GM18520 (cell line): ENCODE results near the gene SF1.

Experiments
- ATAC-seq: cut with Tn5 transposase; IDR thresholded peaks from one replicate; pipeline ENCODE4 v1.9.1; 2021; ENCODE audit not compliant: unreplicated experiment

Gene SF1

DNA sequence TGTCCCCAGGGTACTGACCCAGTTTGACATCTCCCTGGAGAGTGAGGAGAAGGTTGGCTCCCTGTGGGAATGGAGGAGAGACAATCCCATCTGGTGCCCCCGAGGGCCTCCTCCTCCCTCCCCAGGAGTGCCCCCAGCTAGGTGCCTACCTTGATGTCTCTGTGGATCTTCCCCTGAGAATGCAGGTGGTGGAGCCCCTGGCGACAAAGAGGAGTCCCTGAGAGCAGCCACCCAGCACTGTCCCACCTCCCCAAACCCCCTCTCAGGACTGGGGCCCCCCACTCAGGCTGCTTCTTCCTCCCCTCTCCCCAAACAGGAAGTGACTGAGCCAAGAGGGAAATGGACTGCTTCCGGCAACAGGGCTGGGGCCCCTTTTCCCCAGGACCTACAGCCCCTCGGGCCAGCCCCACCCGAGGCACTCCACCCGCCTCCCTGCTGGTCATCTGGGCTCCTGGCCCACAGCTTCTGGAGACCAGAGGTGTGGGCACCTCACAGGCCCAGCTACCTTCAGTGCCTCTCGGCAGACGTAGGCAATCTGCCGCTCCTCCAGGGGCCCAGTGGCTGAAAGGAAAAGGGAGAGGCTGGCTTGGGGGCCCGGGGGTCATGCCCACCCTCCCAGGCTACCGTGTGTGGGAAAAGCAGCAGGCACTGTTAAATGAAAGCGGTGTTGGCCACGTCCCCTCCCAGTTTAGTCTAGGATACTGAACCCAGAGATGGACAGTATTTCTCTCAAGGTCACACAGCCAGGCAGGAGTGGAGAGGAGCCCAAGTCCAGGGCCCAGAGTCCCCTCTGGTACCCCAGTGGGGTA lies 23.4 kb upstream of the SF1 start:
- no peak for ATAC-seq

DNA sequence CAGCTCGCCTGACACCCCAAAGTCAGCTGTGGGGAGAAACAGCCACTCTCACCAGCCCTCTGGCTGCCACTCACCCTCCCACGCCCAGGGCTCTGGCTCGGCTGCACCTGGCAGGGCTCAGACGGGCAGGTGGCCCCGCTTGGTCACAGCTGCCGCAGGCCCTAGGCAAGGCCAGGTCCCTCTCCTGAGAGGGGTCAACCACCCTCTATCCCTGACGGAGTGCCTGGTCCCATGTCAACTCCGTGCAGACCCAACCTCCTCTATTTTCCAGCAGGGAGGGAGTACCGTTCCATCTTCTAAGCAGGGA lies 22.8 kb upstream of the SF1 start:
- no peak for ATAC-seq

DNA sequence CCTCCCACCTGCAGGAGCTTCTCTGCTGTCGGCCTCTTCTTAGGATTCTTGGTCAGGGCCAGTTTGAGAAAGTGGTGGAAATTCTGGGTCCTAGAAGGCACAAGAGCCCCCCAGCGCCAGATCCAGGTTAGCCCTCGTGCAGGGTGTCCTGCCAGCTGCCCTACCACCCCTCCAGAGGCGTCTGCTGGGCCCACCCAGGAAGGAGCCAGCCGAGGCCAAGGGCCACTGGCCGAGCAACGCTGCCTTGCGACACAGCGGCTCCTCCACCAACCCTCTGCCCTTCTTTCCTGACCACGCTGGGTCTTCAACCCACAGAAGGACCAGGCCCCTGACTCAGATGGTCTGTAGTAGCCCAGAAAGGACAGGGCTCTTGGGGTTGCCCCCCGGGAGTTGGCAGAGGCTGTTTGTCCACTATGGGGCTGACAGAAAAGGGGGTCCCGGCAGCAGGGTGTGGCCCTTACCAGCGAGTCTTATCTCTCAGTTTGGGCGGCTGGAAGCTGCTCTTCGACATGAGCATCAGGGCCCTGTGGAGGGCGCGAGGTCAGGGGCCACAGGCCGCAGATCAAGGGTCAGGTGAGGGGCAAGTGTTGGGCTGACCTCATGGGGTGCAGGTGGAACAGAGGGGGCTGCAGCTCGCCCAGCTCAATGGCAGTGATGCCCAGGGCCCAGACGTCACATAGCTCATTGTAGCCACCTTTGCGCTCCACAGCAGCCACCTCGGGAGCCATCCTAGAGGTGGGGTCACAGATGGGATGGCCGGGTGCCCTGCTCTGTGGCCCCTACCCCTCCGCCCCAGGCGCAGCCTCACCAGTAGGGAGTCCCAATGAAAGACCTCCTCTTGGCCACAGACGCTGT lies 22.2 kb upstream of the SF1 start:
- no peak for ATAC-seq

DNA sequence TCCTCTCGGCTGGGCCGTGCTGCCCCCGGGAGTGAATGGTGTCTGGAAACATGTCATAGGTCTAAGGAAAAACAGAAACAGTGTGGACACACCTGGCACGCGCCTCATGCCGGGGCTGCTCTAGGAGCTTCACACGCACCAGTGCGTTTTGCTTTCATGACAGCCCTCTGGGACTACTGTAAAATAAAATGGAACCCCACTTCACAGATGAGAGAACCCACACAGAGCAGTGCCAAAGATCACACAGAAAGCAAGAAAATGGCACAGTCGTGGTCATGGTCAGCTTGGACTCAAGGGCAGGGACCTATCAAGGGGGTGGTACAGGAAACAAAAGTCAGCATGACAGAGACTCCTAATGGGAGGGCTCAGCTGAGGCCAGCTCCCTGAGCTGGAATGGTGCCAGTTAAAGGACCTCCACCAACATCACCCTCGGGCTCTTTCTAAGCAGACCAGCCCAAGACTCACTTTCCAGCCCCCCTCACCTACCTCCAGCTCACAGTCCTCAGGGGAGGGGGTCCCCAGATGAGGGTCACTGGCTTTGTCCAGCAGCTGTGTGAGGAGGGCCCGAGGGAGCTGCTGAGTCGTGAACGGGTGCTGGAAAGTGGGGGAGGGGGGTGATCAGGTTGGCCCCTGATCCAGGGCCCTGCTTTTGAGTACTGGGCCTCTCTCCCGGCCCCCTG lies 21.4 kb upstream of the SF1 start:
- ATAC-seq: no peak

DNA sequence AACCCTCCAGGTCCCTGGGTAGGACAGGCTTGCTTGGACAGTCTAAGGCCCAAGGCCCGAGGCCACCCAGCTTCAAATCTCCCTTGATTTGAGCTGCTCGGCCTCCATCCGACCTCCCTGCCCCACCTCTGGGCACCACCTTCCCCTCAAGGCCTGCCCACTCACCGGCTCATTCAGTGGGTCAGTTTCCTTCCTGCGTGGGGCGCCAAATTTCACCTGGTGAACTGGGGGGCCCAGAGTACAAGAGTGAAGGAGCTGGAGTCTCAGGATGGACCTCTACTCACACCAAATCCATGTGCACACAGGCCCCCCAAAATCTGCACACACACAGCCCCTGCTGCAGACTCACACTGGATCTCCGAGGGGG lies 20.9 kb upstream of the SF1 start:
- no peak for ATAC-seq

DNA sequence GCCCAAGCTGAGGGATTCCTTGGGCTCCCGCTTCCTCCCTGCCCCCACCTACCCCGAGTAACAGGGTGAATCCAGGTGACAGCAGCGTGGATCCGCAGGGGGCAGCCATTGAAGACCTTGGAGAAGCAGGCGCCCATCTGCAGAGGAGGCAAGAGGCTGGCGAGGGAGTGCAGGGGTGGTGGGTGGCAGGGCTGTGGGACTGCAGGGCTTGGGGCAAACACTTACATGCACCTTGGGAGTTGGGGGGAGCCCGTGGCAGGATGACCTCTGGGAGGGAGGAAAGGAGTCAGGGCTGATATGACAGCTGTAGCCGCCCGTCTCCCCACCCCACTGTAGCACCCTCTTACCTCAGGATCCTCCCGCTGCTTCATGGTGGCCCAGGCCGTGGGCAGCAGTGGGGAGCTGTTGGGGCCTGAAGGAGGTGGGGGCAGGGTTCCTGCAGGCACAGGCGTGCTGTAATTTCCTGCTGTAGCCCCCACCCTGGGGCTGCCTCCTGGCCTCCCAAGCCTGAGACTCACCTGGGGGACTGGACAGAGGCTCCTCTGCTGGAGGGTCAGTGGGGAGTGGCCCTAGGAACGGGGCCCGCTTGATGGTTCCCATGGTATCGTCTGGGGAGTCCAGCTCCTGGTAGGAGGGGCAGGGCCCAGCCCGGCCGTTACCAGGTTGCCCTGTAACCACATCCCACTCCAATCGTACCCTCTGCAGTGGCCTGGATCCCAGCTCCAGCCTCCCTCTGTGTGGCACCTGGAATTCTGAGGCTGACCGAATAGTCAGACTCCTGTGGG lies 18.6 kb upstream of the SF1 start:
- no peak for ATAC-seq

DNA sequence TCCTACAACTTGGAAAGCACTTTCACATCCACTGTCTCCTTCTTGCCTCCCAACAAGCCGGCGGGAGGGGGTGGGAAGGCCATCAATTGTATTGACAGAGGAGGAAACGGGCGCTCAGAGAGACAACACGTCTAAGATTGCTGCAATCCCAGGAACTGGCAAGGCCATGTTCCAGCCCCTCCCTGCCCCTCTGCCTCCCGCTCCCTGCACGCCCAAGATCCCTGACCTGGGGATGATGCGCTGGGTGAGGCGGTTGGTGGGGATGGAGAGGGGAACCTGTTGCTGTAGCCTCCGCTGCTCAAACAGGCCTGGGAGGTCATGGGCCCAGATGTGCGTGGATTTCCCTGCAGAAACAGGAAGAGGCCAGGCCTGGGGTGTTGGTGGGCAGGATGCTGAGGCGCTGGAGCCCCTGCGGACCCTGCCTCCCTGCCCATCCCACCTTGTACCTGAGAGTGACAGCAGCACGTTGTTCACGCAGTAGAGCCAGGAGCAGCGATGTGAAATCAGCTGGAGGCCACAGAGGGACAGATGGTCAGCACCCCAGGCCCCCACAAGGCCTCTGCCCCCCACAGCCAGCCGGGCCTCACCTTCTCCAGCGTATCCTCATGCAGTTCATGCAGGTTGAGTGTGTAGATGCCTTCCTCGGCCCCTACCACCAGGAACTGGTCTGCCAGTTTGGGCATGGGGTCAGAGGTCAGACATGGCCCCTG lies 17.9 kb upstream of the SF1 start:
- no peak for ATAC-seq

DNA sequence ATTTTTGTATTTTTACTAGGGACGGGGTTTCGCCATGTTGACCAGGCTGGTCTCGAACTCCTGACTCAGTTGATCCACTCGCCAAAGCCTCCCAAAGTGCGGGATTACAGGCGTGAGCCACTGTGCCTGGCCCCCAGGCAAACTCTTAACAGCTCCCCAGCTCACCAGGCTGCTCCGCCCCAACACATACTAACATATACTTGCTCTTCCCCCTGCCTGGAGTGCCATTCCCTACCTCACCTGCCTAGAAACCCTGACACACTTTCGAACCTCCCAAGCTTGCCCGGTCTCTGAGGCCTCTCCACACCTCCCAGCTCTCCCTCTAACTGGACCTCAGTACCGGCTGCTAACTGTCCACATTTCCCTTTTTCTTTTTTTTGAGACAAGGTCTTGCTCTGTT lies 16.2 kb upstream of the SF1 start:
- ATAC-seq: no peak

DNA sequence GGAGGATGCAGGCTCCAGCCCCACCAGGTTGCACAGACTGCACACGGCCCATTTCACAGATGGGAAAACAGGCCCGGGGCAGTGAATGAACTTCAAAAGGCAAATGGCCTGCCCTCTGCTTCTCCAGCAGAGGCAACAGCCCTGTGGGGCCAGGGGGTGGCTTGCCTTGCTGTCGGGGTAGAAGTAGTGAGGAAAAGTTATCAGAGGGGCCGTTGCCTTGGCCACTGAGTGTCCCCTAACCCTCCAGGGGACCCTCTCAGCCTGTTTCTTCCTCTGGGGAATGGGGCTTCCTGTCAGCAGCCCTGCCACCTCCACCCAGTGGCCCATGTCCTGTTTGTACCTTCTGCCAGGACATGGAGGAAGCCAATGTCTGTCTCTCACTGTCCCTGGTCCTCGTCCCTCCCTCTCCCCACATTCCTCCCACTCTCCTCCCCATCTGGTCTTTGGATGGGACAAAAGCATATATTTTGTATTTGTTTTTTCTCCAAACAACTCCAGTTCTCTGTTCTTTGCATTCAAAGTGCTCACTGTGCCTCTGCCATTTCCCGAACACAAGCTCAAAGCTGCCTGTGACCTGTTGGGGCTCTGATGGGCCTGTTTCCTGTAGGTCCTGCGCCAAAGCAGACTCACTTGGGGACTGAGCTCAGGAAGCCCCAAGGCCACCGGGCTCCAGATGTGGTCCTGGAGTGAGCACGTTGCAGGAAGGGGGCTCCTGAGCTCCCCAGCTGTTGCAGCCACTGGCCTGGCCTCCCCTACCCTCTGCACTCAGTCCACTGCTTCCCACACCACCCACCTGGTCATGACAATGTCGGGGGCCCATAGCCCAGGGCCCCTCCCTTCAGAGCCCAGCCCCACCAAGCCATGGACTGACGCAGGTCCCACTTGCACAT lies 15.2 kb upstream of the SF1 start:
- ATAC-seq: no peak

DNA sequence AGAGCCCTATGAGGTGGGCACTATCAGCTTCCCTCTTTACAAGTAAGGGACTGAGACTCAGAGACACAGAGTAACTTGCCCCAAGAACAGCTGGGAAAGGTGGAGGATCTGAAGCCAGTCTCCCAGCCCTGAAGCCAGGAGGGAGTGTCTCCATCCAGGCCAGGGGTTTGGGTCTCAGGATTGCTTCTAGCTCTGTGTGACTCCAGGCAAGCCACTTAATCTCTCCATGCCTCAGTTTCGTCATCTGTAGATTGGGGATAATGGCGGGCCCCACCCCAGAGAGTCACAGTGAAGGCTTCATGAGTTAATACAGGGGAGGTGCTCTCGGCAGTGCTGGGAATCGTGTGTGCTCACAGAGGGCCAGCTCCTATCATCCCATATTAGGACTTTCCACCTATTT lies 14.1 kb upstream of the SF1 start:
- ATAC-seq: no peak

DNA sequence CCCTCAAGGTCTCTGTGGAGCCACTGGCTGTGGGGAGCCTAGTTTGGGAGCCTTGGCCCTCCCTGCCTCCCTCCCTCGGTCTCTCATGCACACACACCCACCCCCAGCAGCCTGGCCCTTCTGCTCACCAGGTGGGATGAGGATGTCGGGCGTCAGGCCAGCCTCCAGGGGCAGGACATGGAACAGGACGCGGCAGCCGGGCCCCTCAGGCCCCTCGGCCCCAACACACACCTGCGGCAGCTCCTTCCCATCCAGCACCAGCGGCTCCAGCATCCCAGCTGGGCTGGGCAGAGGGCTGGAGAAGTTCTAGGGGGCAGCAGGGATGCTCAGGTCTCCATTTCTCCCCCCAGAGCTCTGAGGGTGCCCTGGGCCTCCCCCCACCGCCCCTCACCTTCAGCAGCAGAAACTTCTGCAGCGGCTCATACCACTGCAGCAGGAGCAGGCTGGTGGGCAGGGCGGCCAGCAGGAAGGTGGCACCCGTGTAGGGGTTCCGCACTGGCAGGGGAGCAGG lies 13.5 kb upstream of the SF1 start:
- no peak for ATAC-seq

DNA sequence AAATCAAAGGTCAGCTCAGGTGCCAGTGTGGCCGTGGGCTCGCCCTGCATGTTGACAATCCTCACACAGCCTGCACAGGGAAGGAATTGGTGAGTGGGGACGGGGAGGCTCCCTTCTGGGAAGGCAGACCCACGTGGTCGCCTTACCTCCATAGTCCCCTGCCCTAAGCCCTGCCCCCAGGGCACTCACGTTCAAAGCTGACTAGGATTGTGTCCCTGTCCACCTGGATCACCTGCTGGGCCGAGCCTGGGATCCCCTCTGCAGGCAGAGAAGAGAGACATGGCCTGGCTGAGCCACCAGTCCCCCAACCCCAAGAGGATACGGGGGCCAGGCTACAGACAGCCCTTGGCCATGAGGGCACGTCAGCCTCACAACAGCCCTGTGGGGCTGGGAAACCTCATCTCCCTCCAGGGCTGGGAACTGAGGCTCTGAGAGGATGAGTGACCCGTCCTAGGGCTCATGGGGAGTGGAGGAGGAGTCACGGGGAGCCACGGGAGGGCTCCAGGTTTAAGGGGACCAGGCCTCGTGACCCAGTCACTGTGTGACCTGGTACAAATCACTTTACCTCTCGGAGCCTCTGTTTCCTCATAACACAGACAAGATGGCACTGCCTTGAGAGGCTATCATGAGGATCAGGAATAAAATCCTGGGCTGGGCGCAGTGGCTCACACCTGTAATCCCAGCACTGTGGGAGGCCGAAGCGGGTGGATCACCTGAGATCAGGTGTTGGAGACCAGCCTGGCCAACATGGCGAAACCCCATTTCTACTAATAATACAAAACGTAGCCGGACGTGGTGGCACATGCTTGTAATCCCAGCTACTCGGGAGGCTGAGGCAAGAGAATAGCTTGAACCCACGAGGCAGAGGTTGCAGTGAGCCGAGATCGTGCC lies 12.1 kb upstream of the SF1 start:
- no peak for ATAC-seq

DNA sequence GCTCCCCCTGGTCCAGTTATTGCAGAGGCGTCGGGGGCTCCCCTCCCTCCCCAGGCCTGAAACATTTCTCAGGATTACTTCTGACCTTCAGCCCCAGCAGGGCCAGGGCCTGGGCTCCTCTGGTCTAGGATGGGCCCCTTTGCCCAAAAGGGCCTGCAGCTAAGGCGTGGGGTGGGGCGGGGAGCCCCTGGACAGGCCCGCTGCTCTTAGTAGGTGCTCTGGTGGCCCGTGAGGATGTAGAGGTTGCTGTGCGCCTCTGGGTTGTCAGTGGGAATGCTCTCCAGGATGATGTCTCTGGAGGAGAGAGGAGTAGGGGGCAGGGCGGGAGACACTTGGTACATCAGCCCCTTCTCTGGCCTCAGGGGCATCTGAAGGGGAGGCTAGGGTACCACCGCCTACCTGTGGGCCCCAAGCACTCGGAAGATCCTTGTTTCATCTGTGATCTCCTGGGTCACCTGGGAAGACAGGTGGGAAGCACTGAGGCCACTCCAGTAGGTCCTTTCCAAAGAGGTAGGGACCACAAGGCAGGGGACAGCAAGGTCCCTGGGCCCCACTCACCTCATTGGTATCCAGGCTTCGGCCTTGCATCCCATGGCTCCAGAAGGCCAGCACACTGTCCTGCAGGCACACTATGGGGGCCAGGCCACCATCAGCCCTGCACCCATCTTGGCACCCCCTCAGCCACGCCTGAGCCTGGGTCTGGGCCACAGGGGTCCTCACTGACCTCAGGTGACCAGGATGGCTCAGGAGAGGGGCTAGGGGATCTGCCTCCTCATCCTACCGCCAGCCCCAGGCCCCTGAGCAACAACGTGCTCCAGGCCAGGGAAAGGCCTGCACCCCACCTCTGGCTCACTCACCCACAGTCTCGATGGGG lies 11.2 kb upstream of the SF1 start:
- no peak for ATAC-seq

DNA sequence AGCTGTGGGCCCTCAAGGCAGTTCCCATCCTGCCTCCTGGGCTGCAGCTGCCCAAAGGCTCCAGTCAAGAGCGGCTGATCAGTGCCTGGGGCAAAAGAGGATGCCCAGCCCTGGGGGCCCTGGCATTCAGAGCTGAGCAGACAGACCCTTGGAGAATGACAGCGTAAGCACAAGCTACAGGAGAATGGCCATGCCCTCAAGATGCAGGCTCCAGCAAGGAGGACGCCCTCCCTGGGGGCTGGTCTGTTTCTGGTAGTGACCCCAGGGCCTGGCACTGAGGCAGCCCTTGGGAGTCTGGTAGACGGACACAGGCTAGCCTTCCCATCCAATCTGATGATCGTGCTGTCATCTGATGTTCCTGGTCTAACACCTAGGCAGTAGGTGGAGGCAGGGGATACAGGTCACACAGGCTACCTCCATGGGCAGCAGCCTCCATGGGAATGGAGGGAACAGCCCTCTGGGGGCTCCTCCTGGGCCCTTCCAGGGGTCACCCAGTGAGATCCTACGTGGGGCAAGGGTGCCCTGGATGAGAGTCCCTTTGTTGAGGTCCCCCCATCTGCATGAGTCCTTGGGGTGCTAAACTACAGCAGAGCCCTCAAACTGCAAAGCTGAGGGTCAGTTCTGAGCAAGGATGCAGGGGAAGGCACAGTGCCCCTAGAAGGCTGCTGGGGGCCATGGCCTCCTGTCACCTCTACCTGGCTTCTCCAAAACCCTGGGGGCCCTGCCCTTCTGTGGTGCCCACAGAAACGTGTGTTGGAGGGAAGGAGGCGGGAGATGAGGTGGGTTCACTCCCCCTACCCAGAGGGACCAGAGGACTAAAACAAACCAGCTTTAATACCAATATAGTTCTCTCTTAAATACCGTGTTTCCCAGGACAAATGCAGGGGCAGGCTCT lies 10.2 kb upstream of the SF1 start:
- ATAC-seq: no peak

DNA sequence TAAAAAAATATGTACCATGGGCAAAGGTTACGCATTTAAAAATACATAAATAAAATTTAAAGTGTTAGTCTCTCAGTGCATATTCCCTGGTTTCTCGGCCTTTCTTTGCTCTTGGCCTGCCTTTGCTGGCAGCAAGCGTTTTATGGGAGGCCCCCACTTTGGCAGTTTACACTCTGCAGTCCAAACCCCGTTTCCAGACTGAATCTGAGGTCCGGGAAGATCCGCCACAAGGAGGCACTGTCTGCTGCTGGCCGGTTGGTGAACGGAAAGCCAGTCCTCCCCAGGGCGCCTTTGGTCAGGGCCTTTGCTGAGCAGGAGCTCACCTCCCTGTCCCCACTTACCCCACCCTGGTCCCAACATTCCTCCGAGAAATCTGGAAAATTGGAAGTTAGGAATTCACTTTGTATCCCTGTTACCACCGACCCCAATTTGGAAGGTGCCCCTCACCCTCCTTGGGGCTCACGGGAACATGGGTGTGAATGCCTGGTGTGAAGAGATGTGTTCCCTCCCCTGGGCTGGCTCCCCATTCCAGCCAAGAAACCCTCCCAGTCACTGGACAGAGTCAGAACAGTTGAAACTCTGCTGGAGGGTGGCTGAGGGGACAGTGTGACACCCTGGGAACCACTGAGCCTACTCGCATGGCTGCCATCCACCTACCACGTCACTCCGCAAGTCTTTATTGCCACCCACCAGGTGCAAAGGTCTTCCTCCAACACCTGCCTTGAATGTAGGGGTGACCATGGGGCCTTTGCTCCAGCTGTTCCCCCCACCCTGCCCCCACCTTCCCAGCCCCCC lies 9.4 kb upstream of the SF1 start:
- no peak for ATAC-seq

DNA sequence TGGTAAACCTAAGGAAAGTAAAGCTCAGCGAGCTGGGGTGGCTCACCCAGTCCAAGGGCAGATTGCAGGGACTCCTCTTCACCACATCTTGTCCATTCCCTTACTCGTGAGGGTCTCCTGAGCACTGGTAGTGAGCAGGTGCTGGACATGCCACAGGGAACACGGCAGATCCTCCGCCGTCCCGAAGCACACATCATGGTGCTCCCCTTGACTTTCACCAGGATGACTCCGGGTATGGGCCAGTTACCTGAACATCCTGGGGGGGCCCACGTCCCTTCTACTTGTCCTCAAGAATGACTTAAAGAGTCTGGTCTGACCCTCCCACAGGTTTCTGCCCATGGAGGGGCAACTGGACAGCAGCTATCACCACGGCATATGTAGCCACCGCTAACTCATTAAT lies 8.0 kb upstream of the SF1 start:
- no peak for ATAC-seq
